ENCODE data around the gene UBALD1. TPM values are rescaled to one million over a fixed set of nuclear protein-coding genes. Genes with fewer than 3 reads are reported as not detected.

UBALD1 gene
- total and polyA plus RNA-seq, 10 of the 15 experiments (the other 5 are each of a cell fraction or from before 2014, with no cell fraction given): 0.05 to 32.7 (median 5.1) TPM

- Histone ChIP-seq H3K27me3 (replicated peaks in 1 of 2; ENCODE audit: control insufficient read depth in 2 of 2, insufficient read depth in 2 of 2, low read length in 1 of 2) (no peaks in the 10 kb centered on the region; a peak in 2 of 4 replicates), H4K20me1 (ENCODE audit: control insufficient read depth, insufficient read depth) (no peaks in the 10 kb centered on the region), H3K9ac (ENCODE audit: control insufficient read depth, insufficient read depth, low read length) (no peak overlapping the region), H3K79me2 (ENCODE audit: control insufficient read depth, insufficient read depth, low read length) (no peaks in the 10 kb centered on the region), H3K9me3 (replicated peaks; ENCODE audit: control insufficient read depth, insufficient read depth, low read length) (peaks cover 8% of the 10 kb centered on the region; the same call in 2 of the 3 replicates), H3K4me2 (ENCODE audit: control insufficient read depth, insufficient read depth) (no peak overlapping the region), H3K36me3 (ENCODE audit: control insufficient read depth in 2 of 2, insufficient read depth in 2 of 2, low read length in 1 of 2) (no peaks in the 10 kb centered on the region), H3K27ac (ENCODE audit: control insufficient read depth, insufficient read depth) (no peak overlapping the region), H2AFZ (ENCODE audit: control insufficient read depth, low read depth, low read length) (no peak overlapping the region), H3K4me1 (ENCODE audit: control insufficient read depth, insufficient read depth, low read length) (no peaks in the 10 kb centered on the region), H3K4me3 (no peak overlapping the region)
- RAD21 ChIA-PET (ENCODE audit: unreplicated experiment): no interaction called here
- 55% methylated on average over 6 of the region's 6 CpGs for WGBS (ENCODE audit: insufficient coverage, insufficient replicate concordance, low lambda C conversion rate, missing lambda C conversion rate)
- no peak for DNase-seq (ENCODE audit: low read depth, low spot score)
- POLR2A ChIA-PET: no interaction called here
- SMC1A ChIA-PET (ENCODE audit: uncharacterized antibody, unreplicated experiment): interaction anchor here (1.3 kb wide), 1 partner anchor 81 kb away, joined by 4 read pairs; no protein-coding TSS in a partner anchor
- in situ Hi-C loops (cut with MboI): no loop called here
- no TSS peak for BruUV-seq (replicated peaks)
- no peak for FAIRE-seq
- intact Hi-C loops (cut with micrococcal nuclease; ENCODE audit: unreplicated experiment): no loop called here
- ATAC-seq: no peak
- TF ChIP-seq PBX3 (IDR thresholded peaks at IDR 0.05; ENCODE audit: insufficient replicate concordance, low read depth, low read length) (no peak), HDAC6 (IDR thresholded peaks at IDR 0.05; ENCODE audit: unreplicated experiment) (no peak), FOS (IDR thresholded peaks at IDR 0.05; ENCODE audit: borderline replicate concordance, extremely low read depth, insufficient read length) (no peak), ELK1 (IDR thresholded peaks at IDR 0.05; ENCODE audit: low read depth, low read length) (no peak), TARDBP (IDR thresholded peaks at IDR 0.05; ENCODE audit: borderline replicate concordance) (no peak), ZNF274 (IDR thresholded peaks at IDR 0.05; ENCODE audit: insufficient read depth, insufficient read length) (no peak), BCL11A (IDR thresholded peaks at IDR 0.05; ENCODE audit: low read depth, low read length) (no peak), KDM1A (IDR thresholded peaks at IDR 0.05; ENCODE audit: borderline replicate concordance) (no peak), ZBTB33 (IDR thresholded peaks at IDR 0.05) (no peak), EGR1 (IDR thresholded peaks at IDR 0.05; ENCODE audit: borderline replicate concordance in 1 of 2, low read depth in 2 of 2, low read length in 2 of 2) (no peak)
- CTCF ChIA-PET: interaction anchor here (0.9 to 2.3 kb wide), 3 partner anchors 71 to 84 kb away, joined by 3 to 13 read pairs (median 5); no protein-coding TSS in a partner anchor
Measured at GRCh38 chr16:4588961-4589360, 25.7 kb downstream of the UBALD1 start.

Data from GM12878 (cell line).